Lower leg skin (tissue), 3 donors: ENCODE data around the gene CCR6.

ENCODE experiments used
- CTCF ChIP-seq, 3 donors: fragments of 450-650 bp; IDR thresholded peaks; one replicate each; pipeline ENCODE4 v1.5.1; 2016; ENCODE audit warnings: antibody characterized with exemption in 3 of 3, mild to moderate bottlenecking in 3 of 3, moderate library complexity in 2 of 3
- POLR2A ChIP-seq, 2 donors: fragments of 450-650 bp; IDR thresholded peaks; one replicate each; pipeline ENCODE4 v1.6.1; 2016 to 2017; ENCODE audit warnings: antibody characterized with exemption in 2 of 2, mild to moderate bottlenecking in 1 of 2, moderate library complexity in 1 of 2

- TF ChIP-seq CTCF (IDR thresholded peaks at IDR 0.05): no peak
- TF ChIP-seq POLR2A (IDR thresholded peaks at IDR 0.05): no peak
Observed at GRCh38 chr6:167095888-167096287, 27.0 kb upstream of the CCR6 start.
